ENCODE measurements around the gene TTYH1.

GRCh38 chr19:54422136-54422535 lies 6.9 kb downstream of the TTYH1 start:
- TF ChIP-seq CTCF (IDR thresholded peaks at IDR 0.05; ENCODE audit: insufficient read depth, low read length) = no peak
- TF ChIP-seq POLR2AphosphoS5 (IDR thresholded peaks at IDR 0.05; ENCODE audit: low read depth) = no peak
- TF ChIP-seq, protein P1, sequence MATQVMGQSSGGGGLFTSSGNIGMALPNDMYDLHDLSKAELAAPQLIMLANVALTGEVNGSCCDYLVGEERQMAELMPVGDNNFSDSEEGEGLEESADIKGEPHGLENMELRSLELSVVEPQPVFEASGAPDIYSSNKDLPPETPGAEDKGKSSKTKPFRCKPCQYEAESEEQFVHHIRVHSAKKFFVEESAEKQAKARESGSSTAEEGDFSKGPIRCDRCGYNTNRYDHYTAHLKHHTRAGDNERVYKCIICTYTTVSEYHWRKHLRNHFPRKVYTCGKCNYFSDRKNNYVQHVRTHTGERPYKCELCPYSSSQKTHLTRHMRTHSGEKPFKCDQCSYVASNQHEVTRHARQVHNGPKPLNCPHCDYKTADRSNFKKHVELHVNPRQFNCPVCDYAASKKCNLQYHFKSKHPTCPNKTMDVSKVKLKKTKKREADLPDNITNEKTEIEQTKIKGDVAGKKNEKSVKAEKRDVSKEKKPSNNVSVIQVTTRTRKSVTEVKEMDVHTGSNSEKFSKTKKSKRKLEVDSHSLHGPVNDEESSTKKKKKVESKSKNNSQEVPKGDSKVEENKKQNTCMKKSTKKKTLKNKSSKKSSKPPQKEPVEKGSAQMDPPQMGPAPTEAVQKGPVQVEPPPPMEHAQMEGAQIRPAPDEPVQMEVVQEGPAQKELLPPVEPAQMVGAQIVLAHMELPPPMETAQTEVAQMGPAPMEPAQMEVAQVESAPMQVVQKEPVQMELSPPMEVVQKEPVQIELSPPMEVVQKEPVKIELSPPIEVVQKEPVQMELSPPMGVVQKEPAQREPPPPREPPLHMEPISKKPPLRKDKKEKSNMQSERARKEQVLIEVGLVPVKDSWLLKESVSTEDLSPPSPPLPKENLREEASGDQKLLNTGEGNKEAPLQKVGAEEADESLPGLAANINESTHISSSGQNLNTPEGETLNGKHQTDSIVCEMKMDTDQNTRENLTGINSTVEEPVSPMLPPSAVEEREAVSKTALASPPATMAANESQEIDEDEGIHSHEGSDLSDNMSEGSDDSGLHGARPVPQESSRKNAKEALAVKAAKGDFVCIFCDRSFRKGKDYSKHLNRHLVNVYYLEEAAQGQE (IDR thresholded peaks at IDR 0.05; ENCODE audit: insufficient replicate concordance, low read depth) = no peak
